ENCODE data around the gene MC3R. TPM values are rescaled to one million over a fixed set of nuclear protein-coding genes. Genes with fewer than 3 reads are reported as not detected.

The MC3R gene
- polyA plus RNA-seq, 4 donors: not detected

GRCh38 chr20:56268536-56268935 is 20.0 kb downstream of the MC3R start:
- FAIRE-seq: no peak
- H3K36me3 ChIP-seq (ENCODE audit: control insufficient read depth in 3 of 3, insufficient read depth in 2 of 3, low read depth in 1 of 3, low read length in 3 of 3): no peaks in the 10 kb centered on the region
- no peak for DNase-seq

GRCh38 chr20:56271974-56272373 is 23.4 kb downstream of the MC3R start:
- FAIRE-seq (no peak), DNase-seq (no peak)
- 36 to 64% (median 61%) methylated on average over 2 to 4 of the region's 4 CpGs for WGBS, 3 donors

More at GRCh38 chr20:56268536-56268935, 20.0 kb downstream of the MC3R start:
- H3K4me1 ChIP-seq (ENCODE audit: control insufficient read depth in 3 of 3, insufficient read depth in 2 of 3, low read depth in 1 of 3, low read length in 2 of 3): no peaks in the 10 kb centered on the region
- peaks cover 0 to 4% (median 0%) of the 10 kb centered on the region in 3 donors for H3K27me3 ChIP-seq (ENCODE audit: control insufficient read depth in 3 of 3, insufficient read depth in 3 of 3, low read length in 3 of 3)
- no peak overlapping the region for H3K27ac ChIP-seq (ENCODE audit: low read depth in 1 of 3, low read length in 2 of 3)
- H3K4me3 ChIP-seq (ENCODE audit: low read depth in 1 of 3, low read length in 3 of 3): no peak overlapping the region
- H3K9me3 ChIP-seq (ENCODE audit: control insufficient read depth in 2 of 2, insufficient read depth in 1 of 2, low read depth in 1 of 2, low read length in 1 of 2): no peaks in the 10 kb centered on the region

GRCh38 chr20:56273491-56273890 is 25.0 kb downstream of the MC3R start:
- Histone ChIP-seq H3K27ac (ENCODE audit: low read depth in 1 of 3, low read length in 2 of 3) (no peak overlapping the region), H3K4me3 (ENCODE audit: low read depth in 1 of 3, low read length in 3 of 3) (no peak overlapping the region), H3K9me3 (ENCODE audit: control insufficient read depth in 2 of 2, insufficient read depth in 1 of 2, low read depth in 1 of 2, low read length in 1 of 2) (peaks cover 0 to 10% of the 10 kb centered on the region in 2 donors), H3K4me1 (ENCODE audit: control insufficient read depth in 3 of 3, insufficient read depth in 2 of 3, low read depth in 1 of 3, low read length in 2 of 3) (no peaks in the 10 kb centered on the region), H3K27me3 (ENCODE audit: control insufficient read depth in 3 of 3, insufficient read depth in 3 of 3, low read length in 3 of 3) (peaks cover 0 to 2% (median 0%) of the 10 kb centered on the region in 3 donors), H3K36me3 (ENCODE audit: control insufficient read depth in 3 of 3, insufficient read depth in 2 of 3, low read depth in 1 of 3, low read length in 3 of 3) (no peaks in the 10 kb centered on the region)
- FAIRE-seq (no peak), DNase-seq (no peak)
- WGBS, 3 donors: 56 to 87% (median 67%) methylated on average over 2 of the region's 2 CpGs

More at GRCh38 chr20:56271974-56272373, 23.4 kb downstream of the MC3R start:
- H3K4me1 ChIP-seq (ENCODE audit: control insufficient read depth in 3 of 3, insufficient read depth in 2 of 3, low read depth in 1 of 3, low read length in 2 of 3): no peaks in the 10 kb centered on the region
- no peaks in the 10 kb centered on the region for H3K36me3 ChIP-seq (ENCODE audit: control insufficient read depth in 3 of 3, insufficient read depth in 2 of 3, low read depth in 1 of 3, low read length in 3 of 3)
- H3K9me3 ChIP-seq (ENCODE audit: control insufficient read depth in 2 of 2, insufficient read depth in 1 of 2, low read depth in 1 of 2, low read length in 1 of 2): peaks cover 0 to 4% of the 10 kb centered on the region in 2 donors
- H3K27me3 ChIP-seq (ENCODE audit: control insufficient read depth in 3 of 3, insufficient read depth in 3 of 3, low read length in 3 of 3): peaks cover 0 to 2% (median 0%) of the 10 kb centered on the region in 3 donors
- no peak overlapping the region for H3K27ac ChIP-seq (ENCODE audit: low read depth in 1 of 3, low read length in 2 of 3)
- no peak overlapping the region for H3K4me3 ChIP-seq (ENCODE audit: low read depth in 1 of 3, low read length in 3 of 3)

GRCh38 chr20:56274156-56274555 is 25.6 kb downstream of the MC3R start:
- Histone ChIP-seq H3K9me3 (ENCODE audit: control insufficient read depth in 2 of 2, insufficient read depth in 1 of 2, low read depth in 1 of 2, low read length in 1 of 2) (peaks cover 0 to 10% of the 10 kb centered on the region in 2 donors), H3K4me3 (ENCODE audit: low read depth in 1 of 3, low read length in 3 of 3) (no peak overlapping the region), H3K27ac (ENCODE audit: low read depth in 1 of 3, low read length in 2 of 3) (no peak overlapping the region), H3K4me1 (ENCODE audit: control insufficient read depth in 3 of 3, insufficient read depth in 2 of 3, low read depth in 1 of 3, low read length in 2 of 3) (no peaks in the 10 kb centered on the region), H3K36me3 (ENCODE audit: control insufficient read depth in 3 of 3, insufficient read depth in 2 of 3, low read depth in 1 of 3, low read length in 3 of 3) (no peaks in the 10 kb centered on the region), H3K27me3 (ENCODE audit: control insufficient read depth in 3 of 3, insufficient read depth in 3 of 3, low read length in 3 of 3) (peaks cover 0 to 2% (median 0%) of the 10 kb centered on the region in 3 donors)
- DNase-seq (no peak), FAIRE-seq (no peak)
- WGBS, 3 donors: 84 to 91% (median 84%) methylated on average over 6 of the region's 6 CpGs

- Histone ChIP-seq H3K27ac (ENCODE audit: low read depth in 1 of 3, low read length in 2 of 3) (no peak overlapping the region), H3K36me3 (ENCODE audit: control insufficient read depth in 3 of 3, insufficient read depth in 2 of 3, low read depth in 1 of 3, low read length in 3 of 3) (no peaks in the 10 kb centered on the region), H3K4me3 (ENCODE audit: low read depth in 1 of 3, low read length in 3 of 3) (no peak overlapping the region), H3K27me3 (ENCODE audit: control insufficient read depth in 3 of 3, insufficient read depth in 3 of 3, low read length in 3 of 3) (no peaks in the 10 kb centered on the region), H3K9me3 (ENCODE audit: control insufficient read depth in 2 of 2, insufficient read depth in 1 of 2, low read depth in 1 of 2, low read length in 1 of 2) (peaks cover 0 to 10% of the 10 kb centered on the region in 2 donors), H3K4me1 (ENCODE audit: control insufficient read depth in 3 of 3, insufficient read depth in 2 of 3, low read depth in 1 of 3, low read length in 2 of 3) (no peaks in the 10 kb centered on the region)
- DNase-seq (no peak), FAIRE-seq (no peak)
- WGBS, 3 donors: 79 to 86% (median 79%) methylated on average over 2 of the region's 2 CpGs
Observed at GRCh38 chr20:56278196-56278595, 29.7 kb downstream of the MC3R start.

GRCh38 chr20:56285496-56285895 is 37.0 kb downstream of the MC3R start:
- FAIRE-seq (no peak), DNase-seq (no peak)
- H3K4me1 ChIP-seq (ENCODE audit: control insufficient read depth in 3 of 3, insufficient read depth in 2 of 3, low read depth in 1 of 3, low read length in 2 of 3): no peaks in the 10 kb centered on the region
- H3K4me3 ChIP-seq (ENCODE audit: low read depth in 1 of 3, low read length in 3 of 3): no peak overlapping the region
- H3K36me3 ChIP-seq (ENCODE audit: control insufficient read depth in 3 of 3, insufficient read depth in 2 of 3, low read depth in 1 of 3, low read length in 3 of 3): no peaks in the 10 kb centered on the region
- 84 to 90% (median 89%) methylated on average over 3 of the region's 3 CpGs for WGBS, 3 donors
- H3K27ac ChIP-seq (ENCODE audit: low read depth in 1 of 3, low read length in 2 of 3): no peak overlapping the region
- no peaks in the 10 kb centered on the region for H3K9me3 ChIP-seq (ENCODE audit: control insufficient read depth in 2 of 2, insufficient read depth in 1 of 2, low read depth in 1 of 2, low read length in 1 of 2)
- no peaks in the 10 kb centered on the region for H3K27me3 ChIP-seq (ENCODE audit: control insufficient read depth in 3 of 3, insufficient read depth in 3 of 3, low read length in 3 of 3)

GRCh38 chr20:56289652-56290051 is 41.1 kb downstream of the MC3R start:
- Histone ChIP-seq H3K4me1 (ENCODE audit: control insufficient read depth in 3 of 3, insufficient read depth in 2 of 3, low read depth in 1 of 3, low read length in 2 of 3) (no peaks in the 10 kb centered on the region), H3K4me3 (ENCODE audit: low read depth in 1 of 3, low read length in 3 of 3) (no peak overlapping the region), H3K27me3 (ENCODE audit: control insufficient read depth in 3 of 3, insufficient read depth in 3 of 3, low read length in 3 of 3) (no peaks in the 10 kb centered on the region), H3K27ac (ENCODE audit: low read depth in 1 of 3, low read length in 2 of 3) (no peak overlapping the region), H3K9me3 (ENCODE audit: control insufficient read depth in 2 of 2, insufficient read depth in 1 of 2, low read depth in 1 of 2, low read length in 1 of 2) (no peaks in the 10 kb centered on the region), H3K36me3 (ENCODE audit: control insufficient read depth in 3 of 3, insufficient read depth in 2 of 3, low read depth in 1 of 3, low read length in 3 of 3) (no peaks in the 10 kb centered on the region)
- DNase-seq: no peak
- no peak for FAIRE-seq
- WGBS, 3 donors: 62 to 76% (median 68%) methylated on average over 5 of the region's 5 CpGs

GRCh38 chr20:56299362-56299761 is 50.8 kb downstream of the MC3R start:
- H3K27ac ChIP-seq (ENCODE audit: low read depth in 1 of 3, low read length in 2 of 3): no peak overlapping the region
- H3K4me1 ChIP-seq (ENCODE audit: control insufficient read depth in 3 of 3, insufficient read depth in 2 of 3, low read depth in 1 of 3, low read length in 2 of 3): no peaks in the 10 kb centered on the region
- H3K27me3 ChIP-seq (ENCODE audit: control insufficient read depth in 3 of 3, insufficient read depth in 3 of 3, low read length in 3 of 3): no peaks in the 10 kb centered on the region
- H3K36me3 ChIP-seq (ENCODE audit: control insufficient read depth in 3 of 3, insufficient read depth in 2 of 3, low read depth in 1 of 3, low read length in 3 of 3): no peaks in the 10 kb centered on the region
- H3K4me3 ChIP-seq (ENCODE audit: low read depth in 1 of 3, low read length in 3 of 3): no peak overlapping the region
- no peaks in the 10 kb centered on the region for H3K9me3 ChIP-seq (ENCODE audit: control insufficient read depth in 2 of 2, insufficient read depth in 1 of 2, low read depth in 1 of 2, low read length in 1 of 2)
- 77 to 89% (median 84%) methylated on average over 1 of the region's 1 CpG for WGBS, 3 donors
- FAIRE-seq (no peak), DNase-seq (no peak)

Measured in small intestine (tissue), 7 donors.